IMR-90 (cell line): ENCODE measurements around the gene ADPRS. TPM values are rescaled to one million over a fixed set of nuclear protein-coding genes. Genes with fewer than 3 reads are reported as not detected.

Source experiments
- ATAC-seq: fragments of 200-7000 bp; cut with Tn5 transposase; 2 replicates; pipeline ENCODE4 v1.9.1; 2020; ENCODE audit warnings: low read depth, mild to moderate bottlenecking, moderate library complexity
- BruUV-seq: library from RNA; stranded (reverse); fragments of 400-500 nt; replicated peaks from 2 replicates; lab custom pipeline; 2021; lab: Mats Ljungman, UMichigan
- CTCF ChIA-PET: fragments of 300-600 bp; formaldehyde crosslinking; extraction: SDS; loops from one replicate; lab custom pipeline; 2021; ENCODE audit warnings: antibody characterized with exemption; lab: Yijun Ruan, JAX
- POLR2A ChIA-PET: fragments of 300-600 bp; sonication (Branson Sonifier 250); formaldehyde crosslinking; loops from one replicate; lab custom pipeline; 2022; ENCODE audit warnings: antibody characterized with exemption; ENCODE audit not compliant: unreplicated experiment; lab: Charles Lee
- DNase-seq: peaks from one replicate; pipeline ENCODE4 v3.0.0; 2013
- H2AFZ ChIP-seq: replicated peaks from 2 replicates; pipeline ENCODE3; 2013; ENCODE audit warnings: low read length, mild to moderate bottlenecking; ENCODE audit not compliant: poor library complexity
- H2AK5ac ChIP-seq: 2 replicates; pipeline ENCODE4 v1.6.1; 2013; ENCODE audit warnings: low read depth, low read length, inconsistent platforms
- H2AK9ac ChIP-seq: replicated peaks from 2 replicates; pipeline ENCODE3; 2013; ENCODE audit warnings: mild to moderate bottlenecking, low read depth, low read length, moderate library complexity; ENCODE audit not compliant: poor library complexity
- H2BK120ac ChIP-seq: 2 replicates; pipeline ENCODE4 v1.6.1; 2013; ENCODE audit warnings: low read depth, low read length, inconsistent platforms
- H2BK15ac ChIP-seq: 3 replicates; pipeline ENCODE4 v1.6.1; 2013; ENCODE audit warnings: low read depth, low read length, inconsistent platforms
- H2BK20ac ChIP-seq: 2 replicates; pipeline ENCODE4 v1.6.1; 2013; ENCODE audit warnings: low read depth, mild to moderate bottlenecking, inconsistent platforms, low read length, moderate library complexity
- H2BK5ac ChIP-seq: 2 replicates; pipeline ENCODE4 v1.6.1; 2013; ENCODE audit warnings: mild to moderate bottlenecking, low read depth, low read length, inconsistent platforms; ENCODE audit not compliant: poor library complexity, severe bottlenecking
- H3K14ac ChIP-seq: replicated peaks from 2 replicates; pipeline ENCODE4 v1.6.1; 2013; ENCODE audit warnings: low read depth, low read length, inconsistent platforms
- H3K18ac ChIP-seq: 2 replicates; pipeline ENCODE4 v1.6.1; 2013; ENCODE audit warnings: low read depth, low read length, control low read depth
- H3K23ac ChIP-seq: 2 replicates; pipeline ENCODE4 v1.6.1; 2013; ENCODE audit warnings: low read depth, low read length, inconsistent platforms
- H3K27ac ChIP-seq: 2 replicates; pipeline ENCODE4 v1.5.1; 2013; ENCODE audit warnings: mild to moderate bottlenecking, control low read depth, low read length; ENCODE audit not compliant: insufficient read depth
- H3K27me3 ChIP-seq: 2 replicates; pipeline ENCODE4 v1.6.1; 2013; ENCODE audit warnings: low read length; ENCODE audit not compliant: control insufficient read depth, insufficient read depth
- H3K36me3 ChIP-seq: 2 replicates; pipeline ENCODE4 v1.6.1; 2013; ENCODE audit warnings: low read length, mixed read lengths; ENCODE audit not compliant: control insufficient read depth, insufficient read depth
- H3K4ac ChIP-seq: 2 replicates; pipeline ENCODE4 v1.6.1; 2013; ENCODE audit warnings: low read depth, low read length, inconsistent platforms
- H3K4me1 ChIP-seq: 2 replicates; pipeline ENCODE4 v1.6.1; 2013; ENCODE audit warnings: low read length, mixed read lengths; ENCODE audit not compliant: control insufficient read depth, insufficient read depth
- H3K4me2 ChIP-seq: 2 replicates; pipeline ENCODE4 v1.6.1; 2013; ENCODE audit warnings: low read depth, mild to moderate bottlenecking, control low read depth, low read length, moderate library complexity
- H3K4me3 ChIP-seq: 2 replicates; pipeline ENCODE4 v1.5.1; 2013; ENCODE audit warnings: low read depth, mild to moderate bottlenecking, control low read depth, low read length, moderate library complexity; ENCODE audit not compliant: insufficient read depth
- H3K56ac ChIP-seq: 2 replicates; pipeline ENCODE4 v1.6.1; 2013; ENCODE audit warnings: low read length, inconsistent platforms; ENCODE audit not compliant: insufficient read depth; ENCODE audit errors: extremely low read depth
- H3K79me1 ChIP-seq, 2 experiments: 2 replicates each; pipeline ENCODE4 v1.6.1; 2013; ENCODE audit warnings: low read length in 2 of 2, inconsistent platforms in 1 of 2, low read depth in 1 of 2
- H3K9ac ChIP-seq: 2 replicates; pipeline ENCODE4 v1.6.1; 2013; ENCODE audit warnings: low read depth, low read length, control low read depth
- H3K9me1 ChIP-seq: 2 replicates; pipeline ENCODE4 v1.6.1; 2013; ENCODE audit warnings: low read length, inconsistent platforms; ENCODE audit not compliant: insufficient read depth
- H3K9me3 ChIP-seq: 2 replicates; pipeline ENCODE4 v1.6.1; 2013; ENCODE audit warnings: low read length; ENCODE audit not compliant: control insufficient read depth, insufficient read depth
- H4K20me1 ChIP-seq: 2 replicates; pipeline ENCODE4 v1.6.1; 2013; ENCODE audit warnings: low read length, inconsistent platforms; ENCODE audit not compliant: insufficient read depth
- H4K5ac ChIP-seq: 2 replicates; pipeline ENCODE4 v1.6.1; 2013; ENCODE audit warnings: mild to moderate bottlenecking, low read depth, low read length, control low read depth
- H4K8ac ChIP-seq, 2 experiments: 2 replicates each; pipeline ENCODE4 v1.6.1; 2013; ENCODE audit warnings: low read depth in 2 of 2, low read length in 2 of 2, control low read depth in 1 of 2, inconsistent platforms in 1 of 2
- H4K91ac ChIP-seq: 2 replicates; pipeline ENCODE4 v1.6.1; 2013; ENCODE audit warnings: low read depth, low read length, inconsistent platforms; ENCODE audit not compliant: insufficient read depth
- RAD21 ChIP-seq: IDR thresholded peaks from 2 replicates; pipeline ENCODE4 v1.6.1; 2012; ENCODE audit warnings: low read length, improper control_type of control experiment
- RCOR1 ChIP-seq: IDR thresholded peaks from 2 replicates; pipeline ENCODE4 v1.6.1; 2012; ENCODE audit warnings: mild to moderate bottlenecking, low read length, improper control_type of control experiment; ENCODE audit not compliant: insufficient replicate concordance
- SMC3 ChIP-seq: fragments of 150-350 bp; IDR thresholded peaks from 2 replicates; pipeline ENCODE4 v1.6.1; 2016; ENCODE audit warnings: low read depth, mild to moderate bottlenecking, antibody characterized with exemption, low read length, moderate library complexity
- WGBS, 2 experiments: methylation state at CpG; one replicate each; pipeline versions ENCODE4 v1.1.5 to v1.1.7; 2013; ENCODE audit warnings: missing lambda C conversion rate in 2 of 2; ENCODE audit not compliant: insufficient read length in 1 of 2; ENCODE audit errors: extremely low coverage in 2 of 2; 5-methylcytosine and 5-hydroxymethylcytosine counted together
- dilution Hi-C: fragments of 300-500 bp; cut with HindIII; formaldehyde crosslinking; loops from one replicate; pipeline ENCODE4 v1.14.3; 2018; ENCODE audit warnings: low sequenced_read_pairs; ENCODE audit not compliant: unreplicated experiment
- in situ Hi-C: fragments of 300-500 bp; cut with MboI; formaldehyde crosslinking; loops from 3 replicates; pipeline ENCODE4 v1.14.3; 2019; ENCODE audit warnings: low sequenced_read_pairs, inconsistent platforms, mixed read lengths
- intact Hi-C: fragments of 100-400 bp; cut with micrococcal nuclease; formaldehyde crosslinking; loops from 2 replicates; pipeline ENCODE4 v1.10.0; 2022
- polyA plus RNA-seq, 3 experiments: library from polyadenylated mRNA; depleted of rRNA; stranded (reverse); fragments of >200 nt; gene quantifications; 2 replicates each; pipeline ENCODE4 v1.2.3, GENCODE V29; 2012; ENCODE audit warnings: low replicate concordance in 1 of 3
- total RNA-seq: library from RNA; depleted of rRNA; stranded (reverse); fragments of >200 nt; gene quantifications from 2 replicates; pipeline ENCODE4 v1.2.3, GENCODE V29; 2012
- TF ChIP-seq, protein P1 (sequence below): conservative IDR thresholded peaks from 2 replicates; pipeline ENCODE4 v1.5.1; 2012; ENCODE audit warnings: mild to moderate bottlenecking, low read depth, low read length, improper control_type of control experiment

The ADPRS gene
- total and polyA plus RNA-seq, 2 of the 4 experiments (the other 2 are of a cell fraction): 31.0 to 37.2 TPM

DNA sequence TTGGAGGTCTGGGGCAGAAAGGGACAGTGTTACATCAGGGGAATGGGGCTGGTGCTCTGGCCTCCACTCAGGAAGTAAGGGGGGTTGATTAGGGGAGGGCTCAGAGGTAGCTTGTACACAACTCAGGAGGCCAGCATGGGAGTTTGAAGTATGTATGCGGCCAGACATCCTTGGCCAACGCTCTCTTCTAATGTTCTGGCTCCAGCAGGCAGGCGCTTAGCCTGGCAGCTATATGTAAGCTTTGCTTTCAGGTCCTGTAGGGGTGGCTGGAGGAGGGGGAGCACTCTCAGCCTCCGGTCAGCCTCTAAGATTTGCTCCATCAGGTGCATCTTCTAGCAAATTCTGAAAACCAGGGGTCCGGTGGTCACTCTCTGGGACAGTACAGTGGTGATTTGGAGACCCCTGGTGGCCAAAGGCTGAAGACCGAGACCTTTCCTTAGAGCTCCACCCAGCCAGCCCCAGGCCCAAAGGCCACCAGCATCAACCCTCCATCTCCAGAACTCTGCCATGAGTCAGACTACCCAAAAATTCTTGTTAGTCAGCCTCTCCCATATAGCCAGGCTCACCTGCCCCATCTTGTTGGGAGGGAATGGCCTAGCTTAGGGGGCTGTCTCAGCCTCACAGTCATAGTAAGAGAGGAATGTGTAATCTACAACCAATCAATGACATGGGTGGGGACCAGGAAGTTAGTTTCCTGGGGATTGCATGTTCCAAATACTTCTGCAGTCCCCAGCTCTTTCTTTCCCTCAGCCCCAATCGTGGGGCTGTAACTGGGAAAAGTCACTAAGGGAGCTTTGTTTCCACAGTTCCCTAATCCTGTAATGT, 46.0 kb downstream of the ADPRS start:
- DNase-seq: peak; percentile 38
- POLR2A ChIA-PET: no interaction called here
- Histone ChIP-seq H2BK5ac (no peak overlapping the region), H3K23ac (no peak overlapping the region), H3K36me3 (peaks cover 17% of the 10 kb centered on the region), H3K18ac (no peak overlapping the region), H3K9me3 (no peaks in the 10 kb centered on the region), H3K27me3 (no peaks in the 10 kb centered on the region), H2BK15ac (0 out of 3 replicates have a peak overlapping the region, but pooled peaks have one; percentile 54), H3K4me2 (no peak overlapping the region), H4K91ac (no peak overlapping the region; the same call in 1 of the 2 replicates), H3K4me3 (no peak overlapping the region), H3K4me1 (peaks cover 26% of the 10 kb centered on the region), H2AFZ (peak overlapping the region; percentile 70), H3K14ac (0 out of 2 replicates have a peak overlapping the region, but pooled peaks have one; percentile 28), H3K27ac (no peak overlapping the region), H3K4ac (peak overlapping the region; percentile 85), H2AK5ac (peak overlapping the region; percentile 74), H4K5ac (no peak overlapping the region), H2BK20ac (peak overlapping the region; percentile 57; the same call in 1 of the 2 replicates), H3K9ac (no peak overlapping the region), H3K79me1 (peaks cover 11 to 34% of the 10 kb centered on the region in 2 experiments; a peak in 3 of 4 replicates), H2AK9ac (peak overlapping the region; percentile 74), H4K20me1 (no peaks in the 10 kb centered on the region), H3K9me1 (peaks cover 35% of the 10 kb centered on the region), H2BK120ac (peak overlapping the region; percentile 44; the same call in 1 of the 2 replicates), H3K56ac (no peak overlapping the region), H4K8ac (peak overlapping the region in 1 of 2 experiments; percentile 59; a peak in 1 of 4 replicates)
- dilution Hi-C loops (no loop called here), intact Hi-C loops (loop anchor here (1.0 kb wide), 1 partner anchor 35 kb away; no protein-coding TSS in a partner anchor), in situ Hi-C loops (no loop called here)
- TF ChIP-seq RCOR1: no peak
- TF ChIP-seq, protein P1, sequence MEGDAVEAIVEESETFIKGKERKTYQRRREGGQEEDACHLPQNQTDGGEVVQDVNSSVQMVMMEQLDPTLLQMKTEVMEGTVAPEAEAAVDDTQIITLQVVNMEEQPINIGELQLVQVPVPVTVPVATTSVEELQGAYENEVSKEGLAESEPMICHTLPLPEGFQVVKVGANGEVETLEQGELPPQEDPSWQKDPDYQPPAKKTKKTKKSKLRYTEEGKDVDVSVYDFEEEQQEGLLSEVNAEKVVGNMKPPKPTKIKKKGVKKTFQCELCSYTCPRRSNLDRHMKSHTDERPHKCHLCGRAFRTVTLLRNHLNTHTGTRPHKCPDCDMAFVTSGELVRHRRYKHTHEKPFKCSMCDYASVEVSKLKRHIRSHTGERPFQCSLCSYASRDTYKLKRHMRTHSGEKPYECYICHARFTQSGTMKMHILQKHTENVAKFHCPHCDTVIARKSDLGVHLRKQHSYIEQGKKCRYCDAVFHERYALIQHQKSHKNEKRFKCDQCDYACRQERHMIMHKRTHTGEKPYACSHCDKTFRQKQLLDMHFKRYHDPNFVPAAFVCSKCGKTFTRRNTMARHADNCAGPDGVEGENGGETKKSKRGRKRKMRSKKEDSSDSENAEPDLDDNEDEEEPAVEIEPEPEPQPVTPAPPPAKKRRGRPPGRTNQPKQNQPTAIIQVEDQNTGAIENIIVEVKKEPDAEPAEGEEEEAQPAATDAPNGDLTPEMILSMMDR: peak; percentile 64
- peak; percentile 76 for TF ChIP-seq RAD21
- TF ChIP-seq SMC3: peak; percentile 65
- ATAC-seq: peak; percentile 40
- CTCF ChIA-PET: interaction anchor here (0.5 to 4.7 kb wide), 17 partner anchors 12 to 202 kb away, joined by 3 to 21 read pairs (median 4); partner anchors contain the start of gene TRAPPC3
- WGBS, 2 experiments: 0% methylated on average over 1 of the region's 7 CpGs; no CpG with 5 or more reads in 1 of the 2 experiments
- BruUV-seq: no TSS peak
